K562 (cell line): ENCODE measurements around the gene RPS6KL1. TPM values are rescaled to one million over a fixed set of nuclear protein-coding genes. Genes with fewer than 3 reads are reported as not detected.

ENCODE experiments used
- CBX2 ChIP-seq: fragments of 200-600 bp; sonication (generic); IDR thresholded peaks from one replicate; pipeline ENCODE4 v1.6.1; 2012; ENCODE audit warnings: mild to moderate bottlenecking, low read length, inconsistent platforms; ENCODE audit not compliant: insufficient read depth, poor library complexity, severe bottlenecking
- CXXC5 ChIP-seq: fragments of 250-450 bp; sonication (Bioruptor Pico); IDR thresholded peaks from 2 replicates; pipeline ENCODE4 v1.8.0; 2022; ENCODE audit warnings: inconsistent platforms, mild to moderate bottlenecking, moderate library complexity
- ETV5 ChIP-seq: sonication (generic); formaldehyde crosslinking; IDR thresholded peaks from 2 replicates; pipeline ENCODE4 v1.4.0; 2020; ENCODE audit warnings: low read depth, mild to moderate bottlenecking, missing genetic modification reagents
- JUND ChIP-seq, 2 experiments: IDR thresholded peaks; 2 replicates in 1 of 2; 3 replicates in 1 of 2; pipeline ENCODE4 v1.6.1; 2011; ENCODE audit warnings: borderline replicate concordance in 2 of 2, low read depth in 2 of 2, low read length in 2 of 2, improper control_type of control experiment in 1 of 2, missing biosample characterization in 1 of 2, missing genetic modification characterization in 1 of 2, missing genetic modification reagents in 1 of 2
- MAFK ChIP-seq: IDR thresholded peaks from 2 replicates; pipeline ENCODE4 v1.6.1; 2011; ENCODE audit warnings: low read length, improper control_type of control experiment
- NFYB ChIP-seq: IDR thresholded peaks from 2 replicates; pipeline ENCODE4 v1.6.1; 2011; ENCODE audit warnings: mild to moderate bottlenecking, moderate library complexity; ENCODE audit not compliant: insufficient read length; ENCODE audit errors: extremely low read depth
- PHF20 ChIP-seq: fragments of 450-650 bp; IDR thresholded peaks from 2 replicates; pipeline ENCODE4 v1.6.1; 2018; ENCODE audit not compliant: partially characterized antibody
- POLR2AphosphoS2 ChIP-seq: IDR thresholded peaks from 2 replicates; pipeline ENCODE4 v1.6.1; 2012; ENCODE audit warnings: low read length, improper control_type of control experiment
- POLR2G ChIP-seq: fragments of 200-400 bp; formaldehyde crosslinking; IDR thresholded peaks from 2 replicates; pipeline ENCODE4 v1.6.1; 2017; ENCODE audit warnings: low read depth, mild to moderate bottlenecking, antibody characterized with exemption, low read length, moderate library complexity
- RBFOX2 ChIP-seq: fragments of 200-400 bp; formaldehyde crosslinking; IDR thresholded peaks from 2 replicates; pipeline ENCODE4 v1.6.1; 2017; ENCODE audit warnings: low read depth, mild to moderate bottlenecking, low read length, moderate library complexity
- RBM25 ChIP-seq: fragments of 200-400 bp; formaldehyde crosslinking; IDR thresholded peaks from 2 replicates; pipeline ENCODE4 v1.6.1; 2018; ENCODE audit warnings: low read length, low read depth, moderate library complexity; ENCODE audit not compliant: severe bottlenecking
- RCOR1 ChIP-seq, 2 experiments: IDR thresholded peaks; 2 replicates each; pipeline ENCODE4 v1.6.1; 2012; ENCODE audit warnings: low read depth in 2 of 2, low read length in 2 of 2, borderline replicate concordance in 1 of 2, improper control_type of control experiment in 1 of 2
- SMAD3 ChIP-seq: fragments of 450-650 bp; formaldehyde crosslinking; conservative IDR thresholded peaks from 2 replicates; pipeline ENCODE4 v1.4.0; 2020; ENCODE audit warnings: mild to moderate bottlenecking
- SMARCA5 ChIP-seq: fragments of 450-650 bp; IDR thresholded peaks from 2 replicates; pipeline ENCODE4 v1.6.1; 2016
- TBP ChIP-seq: optimal IDR thresholded peaks from 2 replicates; pipeline ENCODE3; 2011; ENCODE audit warnings: low read depth, low read length, improper control_type of control experiment
- YY1 ChIP-seq, 3 experiments: IDR thresholded peaks; 2 replicates each; pipeline ENCODE4 v1.6.1; 2011; ENCODE audit warnings: low read length in 2 of 3, mild to moderate bottlenecking in 2 of 3, moderate library complexity in 2 of 3, borderline replicate concordance in 1 of 3, control low read depth in 1 of 3, low read depth in 1 of 3; ENCODE audit not compliant: insufficient read depth in 3 of 3, insufficient replicate concordance in 2 of 3, control insufficient read depth in 1 of 3, insufficient read length in 1 of 3; ENCODE audit errors: extremely low read depth in 1 of 3
- ZNF75A ChIP-seq: fragments of 450-650 bp; formaldehyde crosslinking; IDR thresholded peaks from 2 replicates; pipeline ENCODE4 v1.4.0; 2020; ENCODE audit warnings: mild to moderate bottlenecking
- ZZZ3 ChIP-seq: fragments of 450-650 bp; IDR thresholded peaks from 2 replicates; pipeline ENCODE4 v1.6.1; 2016; ENCODE audit warnings: antibody characterized with exemption, mild to moderate bottlenecking, moderate library complexity
- polyA plus RNA-seq, 8 experiments: library from polyadenylated mRNA; depleted of rRNA in 4 of 8; stranded (reverse) in 5 of 8; unstranded in 3 of 8; fragments of >200 nt; fragmentation: Nextera tagmentation in 2 of 8; fragmentation: Illumina TruSeq in 1 of 8; extraction: Ambion mirVana in 2 of 8; extraction: Trizol in 1 of 8; gene quantifications; 2 replicates each; pipeline versions ENCODE4 v1.2.1 to v1.2.3, GENCODE V29; 2011 to 2014; ENCODE audit warnings: inconsistent platforms in 1 of 8, missing spikeins in 1 of 8
- total RNA-seq, 7 experiments: library from RNA; depleted of rRNA in 6 of 7; stranded (reverse); fragments of >200 nt in 6 of 7; fragmentation: Illumina TruSeq in 2 of 7; extraction: Trizol in 2 of 7; gene quantifications; 2 replicates each; pipeline versions ENCODE4 v1.2.1 to v1.2.3, GENCODE V29; 2011 to 2021; ENCODE audit warnings: low replicate concordance in 1 of 7
- TF ChIP-seq, protein P1 (sequence below): fragments of 450-650 bp; IDR thresholded peaks from 2 replicates; pipeline ENCODE4 v1.6.1; 2016; ENCODE audit warnings: mild to moderate bottlenecking
- TF ChIP-seq, protein P2 (sequence below): fragments of 200-800 bp; sonication (Bioruptor generic); IDR thresholded peaks from 2 replicates; pipeline ENCODE4 v1.6.1; 2017; ENCODE audit warnings: missing genetic modification characterization, missing compliant biosample characterization

RPS6KL1 gene
- total and polyA plus RNA-seq, 9 of the 15 experiments (the other 6 are each of a cell fraction or from before 2014, with no cell fraction given), result 0.91 to 15.5 (median 8.1) TPM

DNA sequence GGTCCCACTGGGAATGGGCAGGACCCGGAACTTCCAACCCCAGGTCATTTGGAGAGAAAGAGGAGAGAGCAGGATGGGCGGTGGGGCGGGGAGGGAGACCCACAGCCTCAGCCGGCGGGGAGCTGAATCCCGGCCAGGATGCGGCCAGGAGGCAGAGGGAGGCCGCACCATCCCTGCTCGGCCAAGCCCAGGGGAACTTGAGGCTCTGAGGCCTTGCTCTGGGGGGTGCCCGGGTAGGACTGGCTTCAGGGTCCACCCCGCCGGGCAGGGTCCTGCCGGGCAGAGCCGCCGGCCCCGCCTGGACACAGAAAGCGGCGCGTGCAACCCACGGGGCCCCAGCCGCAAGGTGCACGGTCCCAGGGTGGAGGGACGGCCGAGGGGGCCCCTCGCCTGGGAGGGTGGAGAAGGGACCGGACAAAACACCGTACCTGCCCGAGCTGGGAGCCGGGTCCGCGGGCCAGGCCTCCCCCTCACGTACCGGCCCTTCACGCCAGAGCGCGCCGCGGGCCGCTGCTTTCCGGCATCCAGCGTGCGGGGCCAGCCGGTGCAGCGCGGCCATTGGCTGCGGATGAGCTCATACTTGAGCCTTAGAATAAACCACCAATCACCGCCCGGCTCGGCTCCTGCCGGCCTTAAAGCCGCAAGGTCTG is at the start of gene RPS6KL1 (continued):
- TF ChIP-seq, protein P1, sequence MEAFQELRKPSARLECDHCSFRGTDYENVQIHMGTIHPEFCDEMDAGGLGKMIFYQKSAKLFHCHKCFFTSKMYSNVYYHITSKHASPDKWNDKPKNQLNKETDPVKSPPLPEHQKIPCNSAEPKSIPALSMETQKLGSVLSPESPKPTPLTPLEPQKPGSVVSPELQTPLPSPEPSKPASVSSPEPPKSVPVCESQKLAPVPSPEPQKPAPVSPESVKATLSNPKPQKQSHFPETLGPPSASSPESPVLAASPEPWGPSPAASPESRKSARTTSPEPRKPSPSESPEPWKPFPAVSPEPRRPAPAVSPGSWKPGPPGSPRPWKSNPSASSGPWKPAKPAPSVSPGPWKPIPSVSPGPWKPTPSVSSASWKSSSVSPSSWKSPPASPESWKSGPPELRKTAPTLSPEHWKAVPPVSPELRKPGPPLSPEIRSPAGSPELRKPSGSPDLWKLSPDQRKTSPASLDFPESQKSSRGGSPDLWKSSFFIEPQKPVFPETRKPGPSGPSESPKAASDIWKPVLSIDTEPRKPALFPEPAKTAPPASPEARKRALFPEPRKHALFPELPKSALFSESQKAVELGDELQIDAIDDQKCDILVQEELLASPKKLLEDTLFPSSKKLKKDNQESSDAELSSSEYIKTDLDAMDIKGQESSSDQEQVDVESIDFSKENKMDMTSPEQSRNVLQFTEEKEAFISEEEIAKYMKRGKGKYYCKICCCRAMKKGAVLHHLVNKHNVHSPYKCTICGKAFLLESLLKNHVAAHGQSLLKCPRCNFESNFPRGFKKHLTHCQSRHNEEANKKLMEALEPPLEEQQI, result no peak
- TF ChIP-seq SMARCA5 (no peak), NFYB (peak; percentile 32), ETV5 (no peak), TBP (peak; percentile 43), CBX2 (no peak), POLR2AphosphoS2 (no peak), RBFOX2 (peak; percentile 80), ZNF75A (CRISPR knock-in tag) (no peak), SMAD3 (no peak), POLR2G (peak; percentile 83), RBM25 (peak; percentile 45), CXXC5 (peak; percentile 32), JUND (IDR thresholded peaks at IDR 0.05; ENCODE audit: borderline replicate concordance, low read depth, low read length) (peak; percentile 87), JUND (tag; IDR thresholded peaks at IDR 0.05; ENCODE audit: borderline replicate concordance, low read depth, low read length) (peak; percentile 69; the same call in 1 of the 3 replicates), MAFK (no peak), RCOR1 (IDR thresholded peaks at IDR 0.05; ENCODE audit: borderline replicate concordance in 1 of 2, low read depth in 2 of 2, low read length in 2 of 2) (peak in 1 of 2 experiments; percentile 96; a peak in 2 of 4 replicates), ZZZ3 (no peak), YY1 (IDR thresholded peaks at IDR 0.05; ENCODE audit: borderline replicate concordance in 1 of 3, control insufficient read depth in 1 of 3, extremely low read depth in 1 of 3, insufficient read depth in 3 of 3, insufficient read length in 1 of 3, insufficient replicate concordance in 2 of 3, low read depth in 1 of 3, low read length in 2 of 3) (peak in 1 of 3 experiments; percentile 45), PHF20 (peak; percentile 79)
- TF ChIP-seq, protein P2, sequence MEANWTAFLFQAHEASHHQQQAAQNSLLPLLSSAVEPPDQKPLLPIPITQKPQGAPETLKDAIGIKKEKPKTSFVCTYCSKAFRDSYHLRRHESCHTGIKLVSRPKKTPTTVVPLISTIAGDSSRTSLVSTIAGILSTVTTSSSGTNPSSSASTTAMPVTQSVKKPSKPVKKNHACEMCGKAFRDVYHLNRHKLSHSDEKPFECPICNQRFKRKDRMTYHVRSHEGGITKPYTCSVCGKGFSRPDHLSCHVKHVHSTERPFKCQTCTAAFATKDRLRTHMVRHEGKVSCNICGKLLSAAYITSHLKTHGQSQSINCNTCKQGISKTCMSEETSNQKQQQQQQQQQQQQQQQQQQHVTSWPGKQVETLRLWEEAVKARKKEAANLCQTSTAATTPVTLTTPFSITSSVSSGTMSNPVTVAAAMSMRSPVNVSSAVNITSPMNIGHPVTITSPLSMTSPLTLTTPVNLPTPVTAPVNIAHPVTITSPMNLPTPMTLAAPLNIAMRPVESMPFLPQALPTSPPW (CRISPR knock-in tag), result peak; percentile 57
